ENCODE data around the gene PDCD2L. TPM values are rescaled to one million over a fixed set of nuclear protein-coding genes. Genes with fewer than 3 reads are reported as not detected.
"Not testable (repeated sequence)": the region's sequence is repeated elsewhere in the genome, so short reads cannot be mapped to it uniquely, and the experiment has no call there.

The PDCD2L gene
- total and polyA plus RNA-seq, 2 of the 8 experiments (the other 6 are each of a cell fraction or from before 2014, with no cell fraction given), result 51.5 to 78.1 TPM

GRCh38 chr19:34464785-34465184, 60.6 kb downstream of the PDCD2L start:
- H3K79me1 ChIP-seq (ENCODE audit: low read depth, low read length); H3K23me2 ChIP-seq (ENCODE audit: low read depth, low read length); H2BK5ac ChIP-seq (ENCODE audit: low read depth, low read length); H3K27me3 ChIP-seq (replicated peaks in 1 of 4; ENCODE audit: control insufficient read depth in 3 of 4, extremely low read depth in 1 of 4, insufficient read depth in 3 of 4, low read length in 3 of 4); H4K5ac ChIP-seq (ENCODE audit: insufficient read length, low read depth, low read length); H4K20me1 ChIP-seq (replicated peaks in 1 of 2; ENCODE audit: control insufficient read depth in 1 of 2, insufficient read depth in 2 of 2, low read length in 2 of 2); H3K23ac ChIP-seq (ENCODE audit: insufficient read length); H3K4ac ChIP-seq (replicated peaks; ENCODE audit: insufficient read length, low read depth, low read length); POLR2A ChIA-PET (ENCODE audit: partially characterized antibody); FAIRE-seq; H4K91ac ChIP-seq (replicated peaks; ENCODE audit: insufficient read length, low read length); DNase-seq (ENCODE audit: low read depth in 1 of 2, low spot score in 2 of 2); H3K9ac ChIP-seq (replicated peaks in 1 of 4; ENCODE audit: extremely low read depth in 1 of 4, low read depth in 3 of 4, low read length in 3 of 4); H2BK20ac ChIP-seq (ENCODE audit: low read length); H3K4me2 ChIP-seq (ENCODE audit: insufficient read depth in 1 of 2, low read depth in 2 of 2, low read length in 2 of 2); H2BK15ac ChIP-seq (ENCODE audit: low read length); H2BK12ac ChIP-seq (ENCODE audit: low read depth, low read length); H4K8ac ChIP-seq (ENCODE audit: extremely low read depth, insufficient read depth, low read length); H3K9me3 ChIP-seq (ENCODE audit: insufficient read depth in 2 of 2, low read depth in 1 of 2, low read length in 1 of 2); H2BK120ac ChIP-seq (replicated peaks; ENCODE audit: low read depth, low read length); H2AFZ ChIP-seq (ENCODE audit: low read length); H3K27ac ChIP-seq (ENCODE audit: low read depth, low read length); H3K18ac ChIP-seq (ENCODE audit: extremely low read depth, low read length); H3K4me1 ChIP-seq (replicated peaks in 1 of 4; ENCODE audit: control insufficient read depth in 3 of 4, insufficient read depth in 4 of 4, low read length in 3 of 4); H3K56ac ChIP-seq (replicated peaks; ENCODE audit: insufficient read length, low read depth, low read length); H3K14ac ChIP-seq (ENCODE audit: insufficient read length); H3K4me3 ChIP-seq (ENCODE audit: extremely low read depth in 1 of 4, insufficient read depth in 2 of 4, low read depth in 3 of 4, low read length in 4 of 4); CTCF ChIA-PET (ENCODE audit: partially characterized antibody); H2AK5ac ChIP-seq (ENCODE audit: low read depth, low read length): not testable (repeated sequence)
- peaks cover 34 to 92% (median 74%) of the 10 kb centered on the region in 4 experiments for H3K36me3 ChIP-seq (ENCODE audit: control insufficient read depth in 2 of 4, insufficient read depth in 4 of 4, low read length in 3 of 4)
- WGBS, 2 experiments (ENCODE audit: extremely low coverage in 1 of 2, insufficient coverage in 1 of 2, insufficient read length in 1 of 2, insufficient replicate concordance in 2 of 2, low coverage in 1 of 2, low lambda C conversion rate in 2 of 2, missing lambda C conversion rate in 1 of 2), result 97% methylated on average over 4 of the region's 4 CpGs; no CpG with 5 or more reads in 1 of the 2 experiments
- TF ChIP-seq CEBPB (IDR thresholded peaks at IDR 0.05; ENCODE audit: low read depth, low read length), result peak; percentile 42; the same call in 1 of the 2 replicates
- H3K79me2 ChIP-seq (ENCODE audit: control insufficient read depth in 1 of 2, insufficient read depth in 2 of 2, low read length in 2 of 2), result peaks cover 0 to 26% of the 10 kb centered on the region in 2 experiments; a peak in 3 of 4 replicates
